IMR-90 (cell line): ENCODE data around the gene TACC2. TPM values are rescaled to one million over a fixed set of nuclear protein-coding genes. Genes with fewer than 3 reads are reported as not detected.

Experiments used
- ATAC-seq: fragments of 200-7000 bp; cut with Tn5 transposase; 2 replicates; pipeline ENCODE4 v1.9.1; 2020; ENCODE audit warnings: low read depth, mild to moderate bottlenecking, moderate library complexity
- BruUV-seq: library from RNA; stranded (reverse); fragments of 400-500 nt; replicated peaks from 2 replicates; lab custom pipeline; 2021; lab: Mats Ljungman, UMichigan
- CTCF ChIA-PET: fragments of 300-600 bp; formaldehyde crosslinking; extraction: SDS; loops from one replicate; lab custom pipeline; 2021; ENCODE audit warnings: antibody characterized with exemption; lab: Yijun Ruan, JAX
- POLR2A ChIA-PET: fragments of 300-600 bp; sonication (Branson Sonifier 250); formaldehyde crosslinking; loops from one replicate; lab custom pipeline; 2022; ENCODE audit warnings: antibody characterized with exemption; ENCODE audit not compliant: unreplicated experiment; lab: Charles Lee
- DNase-seq: peaks from one replicate; pipeline ENCODE4 v3.0.0; 2013
- H2AFZ ChIP-seq: replicated peaks from 2 replicates; pipeline ENCODE3; 2013; ENCODE audit warnings: low read length, mild to moderate bottlenecking; ENCODE audit not compliant: poor library complexity
- H2AK5ac ChIP-seq: 2 replicates; pipeline ENCODE4 v1.6.1; 2013; ENCODE audit warnings: low read depth, low read length, inconsistent platforms
- H2AK9ac ChIP-seq: replicated peaks from 2 replicates; pipeline ENCODE3; 2013; ENCODE audit warnings: mild to moderate bottlenecking, low read depth, low read length, moderate library complexity; ENCODE audit not compliant: poor library complexity
- H2BK120ac ChIP-seq: 2 replicates; pipeline ENCODE4 v1.6.1; 2013; ENCODE audit warnings: low read depth, low read length, inconsistent platforms
- H2BK15ac ChIP-seq: 3 replicates; pipeline ENCODE4 v1.6.1; 2013; ENCODE audit warnings: low read depth, low read length, inconsistent platforms
- H2BK20ac ChIP-seq: 2 replicates; pipeline ENCODE4 v1.6.1; 2013; ENCODE audit warnings: low read depth, mild to moderate bottlenecking, inconsistent platforms, low read length, moderate library complexity
- H2BK5ac ChIP-seq: 2 replicates; pipeline ENCODE4 v1.6.1; 2013; ENCODE audit warnings: mild to moderate bottlenecking, low read depth, low read length, inconsistent platforms; ENCODE audit not compliant: poor library complexity, severe bottlenecking
- H3K14ac ChIP-seq: replicated peaks from 2 replicates; pipeline ENCODE4 v1.6.1; 2013; ENCODE audit warnings: low read depth, low read length, inconsistent platforms
- H3K18ac ChIP-seq: 2 replicates; pipeline ENCODE4 v1.6.1; 2013; ENCODE audit warnings: low read depth, low read length, control low read depth
- H3K23ac ChIP-seq: 2 replicates; pipeline ENCODE4 v1.6.1; 2013; ENCODE audit warnings: low read depth, low read length, inconsistent platforms
- H3K27ac ChIP-seq: 2 replicates; pipeline ENCODE4 v1.5.1; 2013; ENCODE audit warnings: mild to moderate bottlenecking, control low read depth, low read length; ENCODE audit not compliant: insufficient read depth
- H3K27me3 ChIP-seq: 2 replicates; pipeline ENCODE4 v1.6.1; 2013; ENCODE audit warnings: low read length; ENCODE audit not compliant: control insufficient read depth, insufficient read depth
- H3K36me3 ChIP-seq: 2 replicates; pipeline ENCODE4 v1.6.1; 2013; ENCODE audit warnings: low read length, mixed read lengths; ENCODE audit not compliant: control insufficient read depth, insufficient read depth
- H3K4ac ChIP-seq: 2 replicates; pipeline ENCODE4 v1.6.1; 2013; ENCODE audit warnings: low read depth, low read length, inconsistent platforms
- H3K4me1 ChIP-seq: 2 replicates; pipeline ENCODE4 v1.6.1; 2013; ENCODE audit warnings: low read length, mixed read lengths; ENCODE audit not compliant: control insufficient read depth, insufficient read depth
- H3K4me2 ChIP-seq: 2 replicates; pipeline ENCODE4 v1.6.1; 2013; ENCODE audit warnings: low read depth, mild to moderate bottlenecking, control low read depth, low read length, moderate library complexity
- H3K4me3 ChIP-seq: 2 replicates; pipeline ENCODE4 v1.5.1; 2013; ENCODE audit warnings: low read depth, mild to moderate bottlenecking, control low read depth, low read length, moderate library complexity; ENCODE audit not compliant: insufficient read depth
- H3K56ac ChIP-seq: 2 replicates; pipeline ENCODE4 v1.6.1; 2013; ENCODE audit warnings: low read length, inconsistent platforms; ENCODE audit not compliant: insufficient read depth; ENCODE audit errors: extremely low read depth
- H3K79me1 ChIP-seq, 2 experiments: 2 replicates each; pipeline ENCODE4 v1.6.1; 2013; ENCODE audit warnings: low read length in 2 of 2, inconsistent platforms in 1 of 2, low read depth in 1 of 2
- H3K9ac ChIP-seq: 2 replicates; pipeline ENCODE4 v1.6.1; 2013; ENCODE audit warnings: low read depth, low read length, control low read depth
- H3K9me1 ChIP-seq: 2 replicates; pipeline ENCODE4 v1.6.1; 2013; ENCODE audit warnings: low read length, inconsistent platforms; ENCODE audit not compliant: insufficient read depth
- H3K9me3 ChIP-seq: 2 replicates; pipeline ENCODE4 v1.6.1; 2013; ENCODE audit warnings: low read length; ENCODE audit not compliant: control insufficient read depth, insufficient read depth
- H4K20me1 ChIP-seq: 2 replicates; pipeline ENCODE4 v1.6.1; 2013; ENCODE audit warnings: low read length, inconsistent platforms; ENCODE audit not compliant: insufficient read depth
- H4K5ac ChIP-seq: 2 replicates; pipeline ENCODE4 v1.6.1; 2013; ENCODE audit warnings: mild to moderate bottlenecking, low read depth, low read length, control low read depth
- H4K8ac ChIP-seq, 2 experiments: 2 replicates each; pipeline ENCODE4 v1.6.1; 2013; ENCODE audit warnings: low read depth in 2 of 2, low read length in 2 of 2, control low read depth in 1 of 2, inconsistent platforms in 1 of 2
- H4K91ac ChIP-seq: 2 replicates; pipeline ENCODE4 v1.6.1; 2013; ENCODE audit warnings: low read depth, low read length, inconsistent platforms; ENCODE audit not compliant: insufficient read depth
- CEBPB ChIP-seq: IDR thresholded peaks from 2 replicates; pipeline ENCODE4 v1.6.1; 2012; ENCODE audit warnings: low read depth, low read length, improper control_type of control experiment
- CHD1 ChIP-seq: IDR thresholded peaks from 2 replicates; pipeline ENCODE4 v1.6.1; 2012; ENCODE audit warnings: low read depth, low read length, improper control_type of control experiment
- FOS ChIP-seq: fragments of 150-350 bp; IDR thresholded peaks from 2 replicates; pipeline ENCODE4 v1.6.1; 2016; ENCODE audit warnings: low read depth, low read length
- MAFK ChIP-seq: IDR thresholded peaks from 2 replicates; pipeline ENCODE4 v1.6.1; 2012; ENCODE audit warnings: low read depth, low read length, improper control_type of control experiment
- MAZ ChIP-seq: IDR thresholded peaks from 2 replicates; pipeline ENCODE4 v1.6.1; 2012; ENCODE audit warnings: low read depth, mild to moderate bottlenecking, low read length, improper control_type of control experiment, moderate library complexity, borderline replicate concordance
- NFE2L2 ChIP-seq: fragments of 150-350 bp; IDR thresholded peaks from 2 replicates; pipeline ENCODE4 v1.6.1; 2016; ENCODE audit warnings: low read depth, mild to moderate bottlenecking, low read length
- POLR2A ChIP-seq: IDR thresholded peaks from 2 replicates; pipeline ENCODE4 v1.6.1; 2012; ENCODE audit warnings: mild to moderate bottlenecking, low read depth, low read length
- RAD21 ChIP-seq: IDR thresholded peaks from 2 replicates; pipeline ENCODE4 v1.6.1; 2012; ENCODE audit warnings: low read length, improper control_type of control experiment
- RCOR1 ChIP-seq: IDR thresholded peaks from 2 replicates; pipeline ENCODE4 v1.6.1; 2012; ENCODE audit warnings: mild to moderate bottlenecking, low read length, improper control_type of control experiment; ENCODE audit not compliant: insufficient replicate concordance
- RFX5 ChIP-seq: IDR thresholded peaks from 2 replicates; pipeline ENCODE4 v1.8.0; 2012; ENCODE audit warnings: low read depth, mild to moderate bottlenecking, low read length, moderate library complexity
- SMC3 ChIP-seq: fragments of 150-350 bp; IDR thresholded peaks from 2 replicates; pipeline ENCODE4 v1.6.1; 2016; ENCODE audit warnings: low read depth, mild to moderate bottlenecking, antibody characterized with exemption, low read length, moderate library complexity
- WGBS, 2 experiments: methylation state at CpG; one replicate each; pipeline versions ENCODE4 v1.1.5 to v1.1.7; 2013; ENCODE audit warnings: missing lambda C conversion rate in 2 of 2; ENCODE audit not compliant: insufficient read length in 1 of 2; ENCODE audit errors: extremely low coverage in 2 of 2; 5-methylcytosine and 5-hydroxymethylcytosine counted together
- dilution Hi-C: fragments of 300-500 bp; cut with HindIII; formaldehyde crosslinking; loops from one replicate; pipeline ENCODE4 v1.14.3; 2018; ENCODE audit warnings: low sequenced_read_pairs; ENCODE audit not compliant: unreplicated experiment
- in situ Hi-C: fragments of 300-500 bp; cut with MboI; formaldehyde crosslinking; loops from 3 replicates; pipeline ENCODE4 v1.14.3; 2019; ENCODE audit warnings: low sequenced_read_pairs, inconsistent platforms, mixed read lengths
- intact Hi-C: fragments of 100-400 bp; cut with micrococcal nuclease; formaldehyde crosslinking; loops from 2 replicates; pipeline ENCODE4 v1.10.0; 2022
- polyA plus RNA-seq, 3 experiments: library from polyadenylated mRNA; depleted of rRNA; stranded (reverse); fragments of >200 nt; gene quantifications; 2 replicates each; pipeline ENCODE4 v1.2.3, GENCODE V29; 2012; ENCODE audit warnings: low replicate concordance in 1 of 3
- total RNA-seq: library from RNA; depleted of rRNA; stranded (reverse); fragments of >200 nt; gene quantifications from 2 replicates; pipeline ENCODE4 v1.2.3, GENCODE V29; 2012

TACC2 gene
- total and polyA plus RNA-seq, 2 of the 4 experiments (the other 2 are of a cell fraction): 2.9 to 15.4 TPM

DNA sequence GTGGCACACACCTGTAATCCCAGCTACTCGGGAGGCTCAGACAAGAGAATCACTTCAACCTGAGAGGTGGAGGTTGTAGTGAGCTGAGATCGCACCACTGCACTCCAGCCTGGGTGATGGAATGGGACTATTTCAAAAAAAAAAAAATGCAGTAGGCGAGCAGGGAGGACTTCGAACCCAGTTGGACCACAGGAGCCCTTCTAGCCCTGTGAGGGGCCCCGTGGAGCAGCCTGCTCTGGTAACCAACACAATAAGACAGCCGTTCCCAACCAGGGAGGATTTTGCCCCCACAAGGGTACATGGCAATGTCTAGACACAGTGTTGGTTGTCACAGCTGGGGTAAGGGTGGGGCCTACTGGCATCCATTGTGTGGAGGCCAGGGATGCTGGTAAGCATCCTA is 218.2 kb downstream of the TACC2 start:
- H3K27me3 ChIP-seq: no peaks in the 10 kb centered on the region
- H2AK5ac ChIP-seq: no peak overlapping the region
- no peak overlapping the region for H3K14ac ChIP-seq
- peaks cover 13% of the 10 kb centered on the region; the same call in 1 of the 2 replicates for H3K9me1 ChIP-seq
- ChIA-PET CTCF (no interaction called here), POLR2A (no interaction called here)
- no peak overlapping the region for H3K4me3 ChIP-seq
- no peak overlapping the region for H2AFZ ChIP-seq
- dilution Hi-C loops (no loop called here), intact Hi-C loops (no loop called here), in situ Hi-C loops (no loop called here)
- TF ChIP-seq RFX5 (no peak), CEBPB (no peak), CHD1 (no peak), RCOR1 (no peak), RAD21 (no peak), SMC3 (no peak), MAFK (no peak), POLR2A (no peak), FOS (no peak), MAZ (no peak), NFE2L2 (no peak)
- no peaks in the 10 kb centered on the region; the same call in 1 of the 2 replicates for H4K20me1 ChIP-seq
- ATAC-seq (peak; percentile 11; the same call in 1 of the 2 replicates), DNase-seq (no peak)
- H2BK15ac ChIP-seq: no peak overlapping the region
- H4K91ac ChIP-seq: no peak overlapping the region
- no peak overlapping the region for H3K9ac ChIP-seq
- no peak overlapping the region for H2BK120ac ChIP-seq
- H3K9me3 ChIP-seq: no peaks in the 10 kb centered on the region
- no peak overlapping the region for H4K5ac ChIP-seq
- no peak overlapping the region for H2BK5ac ChIP-seq
- BruUV-seq: no TSS peak
- no peak overlapping the region for H3K27ac ChIP-seq
- no peaks in the 10 kb centered on the region; the same call in 1 of the 2 replicates for H3K4me1 ChIP-seq
- no peak overlapping the region for H2AK9ac ChIP-seq
- H3K23ac ChIP-seq: no peak overlapping the region
- no peak overlapping the region for H2BK20ac ChIP-seq
- H3K4ac ChIP-seq: no peak overlapping the region
- no peak overlapping the region for H3K18ac ChIP-seq
- peaks cover 0 to 34% of the 10 kb centered on the region in 2 experiments; a peak in 3 of 4 replicates for H3K79me1 ChIP-seq
- H3K56ac ChIP-seq: no peak overlapping the region
- no peak overlapping the region for H3K4me2 ChIP-seq
- peaks cover 4% of the 10 kb centered on the region; the same call in 1 of the 2 replicates for H3K36me3 ChIP-seq
- no CpG with 5 or more reads among the region's 6 CpGs for WGBS, 2 experiments
- H4K8ac ChIP-seq: no peak overlapping the region
